ENCODE data around the gene GGN.
A peak's percentile ranks its signal among the peaks of the same experiment; 100 is the strongest.

DNA sequence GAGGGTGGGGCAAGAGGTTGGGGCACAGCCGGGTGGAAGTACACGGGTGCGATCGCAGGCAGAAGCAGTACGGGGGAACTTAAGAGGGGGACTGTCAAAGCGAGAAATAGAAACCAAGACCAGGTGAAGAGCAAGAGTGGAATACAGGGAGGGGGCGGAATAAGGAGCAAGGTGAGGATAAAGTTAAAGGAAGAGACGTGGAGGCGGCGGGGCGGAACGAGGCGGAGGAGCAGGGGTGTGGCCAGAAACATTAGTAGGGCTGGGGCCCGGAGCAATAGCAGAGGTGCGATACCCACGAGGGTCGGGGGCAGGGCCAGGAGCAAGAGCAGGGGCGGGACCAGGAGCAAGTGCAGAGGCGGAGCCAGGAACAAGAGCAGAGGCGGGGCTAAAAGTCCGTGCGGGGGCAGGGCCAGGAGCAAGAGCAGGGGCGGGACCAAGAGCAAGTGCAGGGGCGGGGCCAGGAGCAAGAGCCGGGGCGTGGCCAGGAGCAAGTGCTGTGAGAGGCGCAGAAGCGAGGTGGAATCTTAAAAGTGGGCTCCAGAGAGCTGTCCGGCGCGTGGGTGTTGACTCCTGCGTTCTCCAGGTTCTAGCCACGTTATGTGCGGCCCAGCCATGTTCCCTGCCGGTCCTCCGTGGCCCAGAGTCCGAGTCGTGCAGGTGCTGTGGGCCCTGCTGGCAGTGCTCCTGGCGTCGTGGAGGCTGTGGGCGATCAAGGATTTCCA is 51.0 kb downstream of the GGN start:
- TF ChIP-seq, protein P1, sequence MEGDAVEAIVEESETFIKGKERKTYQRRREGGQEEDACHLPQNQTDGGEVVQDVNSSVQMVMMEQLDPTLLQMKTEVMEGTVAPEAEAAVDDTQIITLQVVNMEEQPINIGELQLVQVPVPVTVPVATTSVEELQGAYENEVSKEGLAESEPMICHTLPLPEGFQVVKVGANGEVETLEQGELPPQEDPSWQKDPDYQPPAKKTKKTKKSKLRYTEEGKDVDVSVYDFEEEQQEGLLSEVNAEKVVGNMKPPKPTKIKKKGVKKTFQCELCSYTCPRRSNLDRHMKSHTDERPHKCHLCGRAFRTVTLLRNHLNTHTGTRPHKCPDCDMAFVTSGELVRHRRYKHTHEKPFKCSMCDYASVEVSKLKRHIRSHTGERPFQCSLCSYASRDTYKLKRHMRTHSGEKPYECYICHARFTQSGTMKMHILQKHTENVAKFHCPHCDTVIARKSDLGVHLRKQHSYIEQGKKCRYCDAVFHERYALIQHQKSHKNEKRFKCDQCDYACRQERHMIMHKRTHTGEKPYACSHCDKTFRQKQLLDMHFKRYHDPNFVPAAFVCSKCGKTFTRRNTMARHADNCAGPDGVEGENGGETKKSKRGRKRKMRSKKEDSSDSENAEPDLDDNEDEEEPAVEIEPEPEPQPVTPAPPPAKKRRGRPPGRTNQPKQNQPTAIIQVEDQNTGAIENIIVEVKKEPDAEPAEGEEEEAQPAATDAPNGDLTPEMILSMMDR (IDR thresholded peaks at IDR 0.05 in 4 of 5, conservative IDR thresholded peaks at IDR 0.05 in 1 of 5), result no peak
- peak in 1 of 2 donors; percentile 51 for TF ChIP-seq POLR2A (IDR thresholded peaks at IDR 0.05)

Data from gastrocnemius medialis (tissue), 4 donors.